ENCODE data around the gene COL15A1.

COL15A1 gene

GRCh38 chr9:98916660-98917059 lies 27.0 kb upstream of the COL15A1 start:
- DNase-seq (ENCODE audit: low read depth in 2 of 2), result no peak

- no peak for DNase-seq (ENCODE audit: low read depth in 2 of 2)
Observed at GRCh38 chr9:98917746-98918487, 25.8 kb upstream of the COL15A1 start.

GRCh38 chr9:98921732-98922131 lies 22.0 kb upstream of the COL15A1 start:
- DNase-seq (ENCODE audit: low read depth in 2 of 2), result no peak

- no peak for DNase-seq (ENCODE audit: low read depth in 2 of 2)
Observed at GRCh38 chr9:98922721-98923435, 20.8 kb upstream of the COL15A1 start.

- DNase-seq (ENCODE audit: low read depth in 2 of 2), result no peak
Observed at GRCh38 chr9:98923451-98924123, 20.1 kb upstream of the COL15A1 start.

- DNase-seq (ENCODE audit: low read depth in 2 of 2), result no peak
Observed at GRCh38 chr9:98924946-98925820, 18.5 kb upstream of the COL15A1 start.

- no peak for DNase-seq (ENCODE audit: low read depth in 2 of 2)
Observed at GRCh38 chr9:98925956-98926355, 17.8 kb upstream of the COL15A1 start.

- no peak for DNase-seq (ENCODE audit: low read depth in 2 of 2)
Observed at GRCh38 chr9:98927724-98928123, 16.0 kb upstream of the COL15A1 start.

- DNase-seq (ENCODE audit: low read depth in 2 of 2), result no peak
Observed at GRCh38 chr9:98929071-98929470, 14.6 kb upstream of the COL15A1 start.

GRCh38 chr9:98929895-98930341 lies 13.8 kb upstream of the COL15A1 start:
- no peak for DNase-seq (ENCODE audit: low read depth in 2 of 2)

GRCh38 chr9:98930792-98931191 lies 12.9 kb upstream of the COL15A1 start:
- DNase-seq (ENCODE audit: low read depth in 2 of 2), result no peak

GRCh38 chr9:98931600-98932389 lies 11.9 kb upstream of the COL15A1 start:
- no peak for DNase-seq (ENCODE audit: low read depth in 2 of 2)

GRCh38 chr9:98933185-98933584 lies 10.5 kb upstream of the COL15A1 start:
- DNase-seq (ENCODE audit: low read depth in 2 of 2), result no peak

- DNase-seq (ENCODE audit: low read depth in 2 of 2), result no peak
Observed at GRCh38 chr9:98933890-98934289, 9.8 kb upstream of the COL15A1 start.

- no peak for DNase-seq (ENCODE audit: low read depth in 2 of 2)
Observed at GRCh38 chr9:98935071-98935505, 8.6 kb upstream of the COL15A1 start.

GRCh38 chr9:98940276-98940675 lies 3.4 kb upstream of the COL15A1 start:
- no peak for DNase-seq (ENCODE audit: low read depth in 2 of 2)

GRCh38 chr9:98941946-98942523 lies 1.7 kb upstream of the COL15A1 start:
- DNase-seq (ENCODE audit: low read depth in 2 of 2), result no peak

- no peak for DNase-seq (ENCODE audit: low read depth in 2 of 2)
Observed at GRCh38 chr9:98942906-98943681, 613 bp upstream of the COL15A1 start.

GRCh38 chr9:98944057-98944733 lies 488 bp downstream of the COL15A1 start:
- no peak for DNase-seq (ENCODE audit: low read depth in 2 of 2)

Measured in stimulated activated CD8-positive, alpha-beta memory T cell treated with anti-CD3 and anti-CD28 coated beads, Interleukin-15, amount 100 ng/mL, for 48 hours (primary cell).